BJ (cell line): ENCODE data around the gene GRAMD1B. TPM values are rescaled to one million over a fixed set of nuclear protein-coding genes. Genes with fewer than 3 reads are reported as not detected.
"Not testable (repeated sequence)": the region's sequence is repeated elsewhere in the genome, so short reads cannot be mapped to it uniquely, and the experiment has no call there.

Experiments
- CTCF ChIA-PET: fragments of 350-600 bp; formaldehyde crosslinking; extraction: SDS; loops from one replicate; lab custom pipeline; 2021; ENCODE audit warnings: antibody characterized with exemption, inconsistent platforms; lab: Yijun Ruan, JAX
- POLR2A ChIA-PET: fragments of 300-600 bp; sonication (Branson Sonifier 250); formaldehyde crosslinking; extraction: SDS; loops from one replicate; lab custom pipeline; 2021; ENCODE audit warnings: antibody characterized with exemption; lab: Charles Lee
- DNase-seq: peaks from one replicate; pipeline ENCODE4 v3.0.0-alpha.2; 2011; ENCODE audit warnings: low read depth
- H3K27me3 ChIP-seq: 2 replicates; pipeline ENCODE4 v1.6.0; 2011; ENCODE audit warnings: low read length; ENCODE audit not compliant: control insufficient read depth, insufficient read depth
- H3K36me3 ChIP-seq: 2 replicates; pipeline ENCODE4 v1.5.1; 2011; ENCODE audit warnings: low read length; ENCODE audit not compliant: control insufficient read depth, insufficient read depth
- H3K4me3 ChIP-seq: 2 replicates; pipeline ENCODE4 v1.5.1; 2011; ENCODE audit warnings: low read depth, mild to moderate bottlenecking, control low read depth, low read length
- polyA plus RNA-seq: library from polyadenylated mRNA; depleted of rRNA; stranded (reverse); fragments of >200 nt; gene quantifications from 2 replicates; pipeline ENCODE4 v1.2.3, GENCODE V29; 2011
- TF ChIP-seq, protein P1 (sequence below): IDR thresholded peaks from 2 replicates; pipeline ENCODE4 v1.5.1; 2011; ENCODE audit warnings: low read depth, mild to moderate bottlenecking, control low read depth, inconsistent platforms, low read length, moderate library complexity; ENCODE audit not compliant: insufficient read depth

Gene GRAMD1B
- polyA plus RNA-seq, 1 experiment: 11.7 TPM

DNA sequence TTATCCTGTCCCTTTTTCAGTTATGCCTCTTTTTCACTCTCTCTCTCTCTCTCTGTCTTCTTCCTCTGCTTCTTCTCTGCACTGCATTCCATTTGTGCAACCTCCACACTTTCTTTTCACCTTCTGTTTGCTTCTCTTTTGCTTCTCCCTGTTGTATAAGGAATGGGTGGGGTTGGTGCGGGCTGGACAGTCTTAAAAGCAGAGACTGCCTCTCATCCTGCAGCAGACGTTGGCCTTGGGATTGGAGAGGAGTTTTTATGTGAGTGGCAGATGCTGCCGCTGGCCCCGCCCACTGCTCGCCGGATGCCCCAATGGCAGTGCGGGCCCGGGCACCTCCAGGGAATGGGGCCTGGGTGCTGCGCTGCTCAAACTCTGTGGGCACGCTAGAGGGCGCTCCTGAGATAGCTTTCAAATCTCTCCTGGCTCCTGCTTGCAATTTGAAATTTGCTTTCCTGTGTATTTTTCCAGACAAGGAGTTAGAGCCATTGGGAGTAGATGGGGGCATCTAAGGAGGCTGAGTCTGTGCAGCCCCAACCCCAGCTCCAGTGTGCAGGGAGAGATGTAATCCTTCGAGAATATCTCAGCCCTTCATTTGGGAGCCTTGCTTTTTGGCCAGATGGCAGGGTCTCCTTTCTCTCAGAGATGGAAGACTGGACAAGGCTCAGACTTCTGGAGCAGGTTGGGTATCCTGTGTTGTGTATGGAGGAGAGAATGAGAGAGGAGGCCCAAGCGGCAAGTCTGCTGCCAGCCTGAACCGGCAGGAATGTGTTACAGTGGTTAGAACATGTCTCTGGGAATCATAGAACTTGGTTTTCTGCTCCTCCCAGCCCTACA lies 81.2 kb downstream of the GRAMD1B start:
- H3K36me3 ChIP-seq: no peaks in the 10 kb centered on the region
- no peak overlapping the region for H3K4me3 ChIP-seq
- ChIA-PET POLR2A (no interaction called here), CTCF (interaction anchor here (1.0 to 5.1 kb wide), 14 partner anchors 9 to 196 kb away, joined by 3 to 46 read pairs (median 6); no protein-coding TSS in a partner anchor)
- peak; percentile 67 for DNase-seq
- TF ChIP-seq, protein P1, sequence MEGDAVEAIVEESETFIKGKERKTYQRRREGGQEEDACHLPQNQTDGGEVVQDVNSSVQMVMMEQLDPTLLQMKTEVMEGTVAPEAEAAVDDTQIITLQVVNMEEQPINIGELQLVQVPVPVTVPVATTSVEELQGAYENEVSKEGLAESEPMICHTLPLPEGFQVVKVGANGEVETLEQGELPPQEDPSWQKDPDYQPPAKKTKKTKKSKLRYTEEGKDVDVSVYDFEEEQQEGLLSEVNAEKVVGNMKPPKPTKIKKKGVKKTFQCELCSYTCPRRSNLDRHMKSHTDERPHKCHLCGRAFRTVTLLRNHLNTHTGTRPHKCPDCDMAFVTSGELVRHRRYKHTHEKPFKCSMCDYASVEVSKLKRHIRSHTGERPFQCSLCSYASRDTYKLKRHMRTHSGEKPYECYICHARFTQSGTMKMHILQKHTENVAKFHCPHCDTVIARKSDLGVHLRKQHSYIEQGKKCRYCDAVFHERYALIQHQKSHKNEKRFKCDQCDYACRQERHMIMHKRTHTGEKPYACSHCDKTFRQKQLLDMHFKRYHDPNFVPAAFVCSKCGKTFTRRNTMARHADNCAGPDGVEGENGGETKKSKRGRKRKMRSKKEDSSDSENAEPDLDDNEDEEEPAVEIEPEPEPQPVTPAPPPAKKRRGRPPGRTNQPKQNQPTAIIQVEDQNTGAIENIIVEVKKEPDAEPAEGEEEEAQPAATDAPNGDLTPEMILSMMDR: peak; percentile 95
- no peaks in the 10 kb centered on the region for H3K27me3 ChIP-seq

GRCh38 chr11:123513309-123513708 lies 83.2 kb downstream of the GRAMD1B start:
- POLR2A ChIA-PET, H3K27me3 ChIP-seq, H3K4me3 ChIP-seq, H3K36me3 ChIP-seq, DNase-seq: not testable (repeated sequence)
- CTCF ChIA-PET: interaction anchor here (1.3 to 5.1 kb wide), 6 partner anchors 14 to 73 kb away, joined by 3 to 46 read pairs (median 28); no protein-coding TSS in a partner anchor

DNA sequence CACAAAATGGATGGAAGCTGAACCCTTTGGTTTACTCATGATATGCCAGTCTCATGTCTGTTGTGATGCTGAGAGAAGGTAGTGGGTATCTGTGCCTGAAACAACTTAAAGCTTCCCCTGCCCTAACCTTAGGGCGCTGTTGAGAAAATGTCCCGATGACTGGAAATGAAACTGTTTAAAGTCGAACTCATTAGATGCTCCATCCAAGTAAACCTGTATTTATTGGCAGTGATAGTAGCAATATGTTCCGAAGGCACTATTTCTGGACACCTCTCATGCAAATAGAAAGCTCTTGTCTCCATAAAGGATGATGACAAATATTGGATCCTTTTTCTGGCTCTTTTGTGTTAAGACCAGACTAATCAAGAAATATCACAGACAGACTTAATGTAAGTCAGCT lies 86.2 kb downstream of the GRAMD1B start:
- Histone ChIP-seq H3K36me3 (no peaks in the 10 kb centered on the region), H3K27me3 (no peaks in the 10 kb centered on the region), H3K4me3 (no peak overlapping the region)
- ChIA-PET CTCF (interaction anchor here (0.8 to 3.1 kb wide), 8 partner anchors 13 to 192 kb away, joined by 3 to 16 read pairs (median 5); no protein-coding TSS in a partner anchor), POLR2A (no interaction called here)
- no peak for DNase-seq
- TF ChIP-seq, protein P1: no peak

GRCh38 chr11:123517559-123518364 lies 87.7 kb downstream of the GRAMD1B start:
- POLR2A ChIA-PET: no interaction called here
- TF ChIP-seq, protein P1: no peak
- Histone ChIP-seq H3K36me3 (no peaks in the 10 kb centered on the region), H3K27me3 (no peaks in the 10 kb centered on the region), H3K4me3 (no peak overlapping the region)
- CTCF ChIA-PET: interaction anchor here (0.8 to 3.5 kb wide), 4 partner anchors 32 to 63 kb away, joined by 3 to 17 read pairs (median 9); no protein-coding TSS in a partner anchor
- no peak for DNase-seq

DNA sequence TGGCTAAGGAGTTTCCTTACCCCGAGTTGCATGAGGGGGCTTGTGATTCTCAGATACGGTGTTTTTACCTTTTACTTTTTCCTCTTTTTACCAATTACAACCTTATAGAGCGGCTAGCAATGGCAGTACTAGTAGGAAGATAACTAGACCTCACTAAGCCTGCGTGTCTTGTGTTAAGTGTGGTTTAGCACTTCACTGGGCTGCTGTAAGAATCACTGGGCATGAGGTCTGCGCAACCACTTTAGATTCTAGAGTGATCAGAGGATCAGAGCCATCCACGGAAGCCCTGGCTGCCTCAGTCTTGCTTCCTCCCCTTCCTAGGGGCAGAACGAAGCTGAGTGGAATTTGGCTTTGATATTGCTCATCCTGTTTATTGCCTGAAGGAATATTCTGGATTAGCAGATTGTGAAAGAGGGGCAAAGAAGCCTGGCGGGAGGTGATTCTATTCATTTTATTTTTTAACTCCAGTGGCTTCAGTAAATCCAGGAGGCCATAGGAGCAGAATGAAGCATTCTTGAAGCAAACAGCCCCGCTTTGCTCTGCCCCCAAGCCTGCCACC lies 88.5 kb downstream of the GRAMD1B start:
- TF ChIP-seq, protein P1: no peak

More for the DNA sequence above, 88.5 kb downstream of the GRAMD1B start:
- Histone ChIP-seq H3K27me3 (no peaks in the 10 kb centered on the region), H3K36me3 (no peaks in the 10 kb centered on the region), H3K4me3 (no peak overlapping the region)
- POLR2A ChIA-PET: no interaction called here
- no peak for DNase-seq
- CTCF ChIA-PET: interaction anchor here (0.6 to 3.5 kb wide), 6 partner anchors 37 to 335 kb away, joined by 3 to 17 read pairs (median 9); no protein-coding TSS in a partner anchor
